HG03095 (cell line): ENCODE results near the gene PPDPF.

Source experiments
- ATAC-seq: cut with Tn5 transposase; IDR thresholded peaks from one replicate; pipeline ENCODE4 v1.9.1; 2021; ENCODE audit warnings: moderate library complexity; ENCODE audit not compliant: unreplicated experiment

The PPDPF gene

GRCh38 chr20:63487116-63487764 lies 33.3 kb upstream of the PPDPF start:
- ATAC-seq, result no peak

- no peak for ATAC-seq
Measured at GRCh38 chr20:63487781-63488241, 32.8 kb upstream of the PPDPF start.

DNA sequence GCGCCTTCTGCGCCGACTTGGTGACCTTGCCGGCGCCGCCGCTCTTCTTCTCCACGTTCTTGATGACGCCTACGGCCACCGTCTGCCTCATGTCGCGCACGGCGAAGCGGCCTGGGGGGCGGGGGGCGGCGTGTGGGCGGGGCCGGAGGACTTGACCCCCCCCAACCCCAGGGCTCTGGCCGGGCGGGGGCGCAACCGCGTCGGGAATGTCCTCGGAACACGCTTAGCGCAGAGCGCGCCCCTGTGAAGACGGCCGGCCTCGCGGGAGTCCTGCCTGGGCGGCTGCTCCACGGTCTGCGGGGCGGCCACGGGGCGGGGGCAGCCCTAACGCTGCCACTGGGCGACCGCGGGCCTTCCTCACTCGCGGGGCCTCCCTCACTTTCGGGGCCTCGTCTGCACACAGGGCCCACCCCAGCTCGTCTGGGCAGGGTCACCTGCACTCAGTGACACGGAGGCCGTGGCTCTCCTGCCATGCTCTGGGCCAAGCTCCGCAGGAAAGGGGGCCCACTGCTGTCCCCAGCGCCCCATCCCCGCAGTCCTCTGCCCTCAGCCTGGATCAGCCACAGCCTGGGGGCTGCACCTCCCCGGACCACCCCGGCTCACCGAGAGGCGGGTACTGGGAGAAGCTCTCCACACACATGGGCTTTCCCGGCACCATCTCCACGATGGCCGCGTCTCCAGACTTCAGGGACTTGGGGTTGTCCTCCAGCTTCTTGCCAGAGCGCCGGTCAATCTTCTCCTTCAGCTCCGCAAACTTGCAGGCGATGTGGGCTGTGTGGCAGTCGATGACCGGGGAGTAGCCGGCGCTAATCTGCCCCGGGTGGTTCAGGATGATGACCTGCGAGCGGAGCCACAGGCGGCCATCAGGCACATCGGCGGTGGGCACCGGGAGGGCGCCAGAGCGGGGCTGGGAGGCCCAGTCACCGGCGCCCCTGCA lies 32.0 kb upstream of the PPDPF start:
- no peak for ATAC-seq

- no peak for ATAC-seq
Measured at GRCh38 chr20:63490416-63490815, 30.1 kb upstream of the PPDPF start.

DNA sequence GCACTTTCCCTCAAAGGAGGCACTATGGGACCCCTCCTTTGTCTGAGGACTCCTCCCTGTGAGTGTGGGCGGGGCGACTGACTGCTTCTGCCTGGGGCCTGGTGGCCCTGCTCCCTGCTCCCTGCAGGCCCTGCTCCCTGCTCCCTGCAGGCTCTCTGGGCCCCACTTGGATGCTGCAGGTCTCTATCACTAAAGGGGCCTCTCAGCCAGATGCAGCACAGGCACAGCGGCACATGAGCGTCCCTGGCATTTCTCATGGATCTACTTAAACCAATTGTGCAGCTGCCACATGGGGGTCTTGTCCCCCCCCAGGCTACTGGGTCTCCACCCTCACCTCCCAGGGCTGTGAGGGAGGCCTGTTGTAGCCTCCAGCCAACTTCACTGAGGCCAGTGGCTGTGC lies 29.5 kb upstream of the PPDPF start:
- ATAC-seq, result no peak

GRCh38 chr20:63491635-63492230 lies 28.8 kb upstream of the PPDPF start:
- ATAC-seq, result no peak

DNA sequence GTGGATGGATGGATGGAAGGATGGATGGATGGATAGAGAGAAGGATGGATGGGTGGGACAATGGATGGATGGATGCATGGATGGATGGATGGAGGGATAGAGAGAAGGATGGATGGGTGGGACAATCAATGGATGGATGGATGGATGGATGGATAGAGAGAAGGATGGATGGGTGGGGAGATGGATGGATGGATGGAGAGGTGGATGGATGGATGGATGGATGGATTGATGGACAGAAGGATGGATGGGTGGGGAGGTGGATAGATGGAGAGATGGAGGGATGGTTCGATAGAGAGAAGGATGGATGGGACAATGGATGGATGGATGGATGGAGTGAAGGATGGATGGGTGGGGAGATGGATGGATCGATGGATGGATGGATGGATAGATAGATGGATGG lies 28.0 kb upstream of the PPDPF start:
- ATAC-seq, result no peak

GRCh38 chr20:63492982-63493381 lies 27.6 kb upstream of the PPDPF start:
- ATAC-seq, result no peak

DNA sequence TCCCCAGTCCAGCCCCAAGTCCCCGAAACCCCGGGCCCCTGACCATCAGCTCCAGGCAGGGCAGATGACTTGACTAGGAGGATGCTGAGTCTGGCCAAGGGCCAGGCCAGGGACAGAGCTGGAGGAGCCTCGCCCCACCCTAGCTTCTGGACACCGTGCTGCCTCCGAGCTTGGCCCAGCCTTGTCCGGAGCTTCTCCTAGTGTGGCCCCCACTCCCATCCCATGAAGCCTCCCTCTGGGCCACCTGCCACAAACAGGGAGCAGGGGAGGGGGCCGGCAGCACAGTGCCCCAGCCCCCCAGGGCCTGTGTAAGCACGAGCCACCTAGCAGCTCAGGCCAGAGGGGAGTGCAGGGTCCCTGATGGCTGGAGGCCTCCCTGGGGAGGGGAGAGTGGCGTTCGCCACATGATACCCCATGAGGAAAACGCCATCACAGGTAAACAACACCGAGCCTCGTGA lies 27.0 kb upstream of the PPDPF start:
- ATAC-seq, result no peak

GRCh38 chr20:63494084-63494419 lies 26.5 kb upstream of the PPDPF start:
- no peak for ATAC-seq

DNA sequence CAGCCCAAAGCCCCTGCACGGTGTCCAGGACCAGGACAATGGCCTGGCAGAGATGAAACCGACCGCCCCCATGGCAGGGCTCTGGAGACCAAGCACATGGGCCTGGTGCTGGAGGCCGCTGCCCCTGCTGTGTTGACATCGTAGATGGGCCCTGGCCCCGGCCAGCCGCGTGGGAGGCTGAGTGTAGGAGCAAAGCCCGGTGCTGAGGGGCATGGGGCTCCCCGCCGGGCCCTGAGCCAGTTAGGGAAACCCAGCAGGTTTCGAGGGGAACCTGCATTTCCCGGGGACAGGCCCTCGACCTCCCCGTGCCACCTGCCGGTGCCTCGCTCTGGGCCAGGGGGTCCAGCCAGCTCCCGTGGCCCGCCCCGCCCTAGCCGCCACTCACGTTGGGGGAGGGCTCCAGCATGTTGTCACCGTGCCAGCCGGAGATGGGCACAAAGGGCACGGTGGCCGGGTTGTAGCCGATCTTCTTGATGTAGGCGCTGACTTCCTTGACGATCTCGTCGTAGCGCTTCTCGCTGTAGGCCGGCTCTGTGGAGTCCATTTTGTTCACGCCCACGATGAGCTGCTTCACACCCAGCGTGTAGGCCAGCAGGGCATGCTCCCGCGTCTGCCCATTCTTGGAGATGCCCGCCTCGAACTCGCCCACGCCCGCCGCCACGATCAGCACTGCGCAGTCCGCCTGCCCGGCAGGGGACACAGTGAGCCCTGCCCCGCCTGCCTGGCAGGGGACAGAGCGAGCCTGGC lies 26.0 kb upstream of the PPDPF start:
- ATAC-seq, result no peak

GRCh38 chr20:63495167-63495720 lies 25.3 kb upstream of the PPDPF start:
- ATAC-seq, result no peak

DNA sequence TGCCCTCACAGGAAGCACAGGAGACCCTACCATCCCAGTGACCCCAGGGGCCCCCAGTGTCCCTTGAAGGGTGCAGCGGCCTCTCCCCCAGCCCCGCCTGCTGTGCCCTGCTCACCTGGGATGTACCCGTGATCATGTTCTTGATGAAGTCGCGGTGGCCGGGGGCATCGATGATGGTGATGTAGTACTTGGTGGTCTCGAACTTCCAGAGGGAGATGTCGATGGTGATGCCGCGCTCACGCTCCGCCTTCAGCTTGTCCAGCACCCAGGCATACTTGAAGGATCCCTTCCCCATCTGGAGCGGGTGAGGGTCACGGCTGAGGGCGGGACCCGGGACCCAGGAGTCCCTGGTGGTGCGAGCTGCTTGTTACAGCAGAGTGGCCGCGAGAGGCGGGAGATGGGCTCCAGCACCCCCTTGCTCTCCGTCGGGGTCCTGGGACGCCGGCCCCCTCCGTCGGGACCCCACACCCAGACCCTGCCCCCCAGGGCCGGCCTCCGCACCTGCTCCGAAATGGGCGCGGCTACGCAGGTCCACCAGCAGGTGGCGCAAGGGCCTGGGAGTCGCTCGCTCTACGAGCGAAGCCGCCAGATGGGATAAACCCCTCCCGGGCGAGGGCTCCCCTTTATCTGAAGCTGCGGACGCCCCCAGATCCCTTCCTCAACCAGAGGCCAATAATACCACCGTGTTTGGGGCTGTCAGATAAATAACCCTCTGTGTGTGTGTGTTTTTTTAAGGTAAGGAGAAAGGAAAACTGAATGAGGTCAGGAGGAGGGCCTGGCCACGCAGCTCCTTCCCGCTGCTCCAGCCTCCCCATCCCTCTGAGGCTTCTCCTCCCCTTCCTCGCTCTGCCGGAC lies 24.6 kb upstream of the PPDPF start:
- no peak for ATAC-seq

GRCh38 chr20:63496596-63497120 lies 23.9 kb upstream of the PPDPF start:
- no peak for ATAC-seq

DNA sequence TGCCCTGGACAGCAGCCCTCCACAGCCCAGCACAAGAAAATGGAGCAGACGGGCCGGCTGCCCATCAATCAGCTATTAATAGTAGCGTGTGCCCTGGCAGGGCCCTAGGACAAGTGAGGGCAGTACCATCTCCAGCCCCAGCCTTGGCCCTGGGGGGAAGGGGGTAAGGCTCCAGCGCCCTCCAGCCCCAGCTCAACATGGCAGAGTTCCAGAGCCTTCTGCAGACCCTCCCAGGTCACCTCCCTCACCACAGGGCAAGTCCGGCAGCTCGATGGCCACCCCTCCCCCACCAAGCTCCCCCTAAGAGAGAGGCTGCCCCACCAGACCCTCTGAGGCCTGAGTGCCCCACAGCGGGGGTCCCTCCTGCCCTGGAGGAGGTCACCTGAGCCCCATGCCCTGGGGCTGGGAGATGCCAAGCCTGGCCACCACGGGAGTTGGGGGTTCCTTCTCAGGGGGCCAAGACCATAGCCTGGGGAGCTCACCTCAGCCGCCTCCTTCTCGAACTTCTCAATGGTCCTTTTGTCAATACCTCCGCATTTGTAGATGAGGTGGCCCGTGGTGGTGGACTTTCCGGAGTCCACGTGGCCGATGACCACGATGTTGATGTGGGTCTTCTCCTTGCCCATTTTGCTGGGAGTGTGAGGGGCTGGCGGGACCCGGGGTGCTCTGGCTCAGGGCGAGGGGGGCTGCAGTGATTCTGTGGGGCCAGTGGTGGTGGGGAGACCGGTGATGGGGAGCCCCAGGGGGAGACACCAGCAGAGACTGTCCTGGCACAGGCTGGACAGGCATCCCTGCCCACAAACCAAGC lies 23.2 kb upstream of the PPDPF start:
- ATAC-seq, result no peak

- ATAC-seq, result no peak
Measured at GRCh38 chr20:63497946-63498935, 22.3 kb upstream of the PPDPF start.

DNA sequence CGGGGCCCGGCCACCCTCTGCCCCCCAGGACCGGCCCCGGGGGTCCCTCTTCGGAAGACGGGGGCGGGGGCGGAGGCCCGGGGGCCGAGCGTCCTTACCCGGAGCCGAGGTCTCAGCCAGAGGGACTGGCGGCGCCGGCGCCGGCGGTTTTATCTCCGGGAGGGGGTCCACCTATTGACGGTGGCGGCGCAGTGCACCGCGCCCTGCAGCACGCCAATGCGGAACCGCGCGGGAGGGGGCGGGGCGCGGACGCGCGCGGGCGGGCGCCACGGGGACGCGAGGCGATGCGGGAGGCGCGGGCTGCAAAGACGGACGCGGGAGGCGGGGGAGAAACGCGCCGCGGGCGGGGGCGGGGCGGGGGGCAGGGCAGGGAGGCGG lies 21.6 kb upstream of the PPDPF start, which contains the start of gene EEF1A2:
EEF1A2 (minus strand) TSS at position 124 of the 378 bp plus-strand sequence. CDS start 1,320 bp downstream, outside the sequence.
- ATAC-seq, result no peak
